Esophagus muscularis mucosa (tissue), 2 donors: ENCODE results near the gene SETBP1.

Experiments
- EP300 ChIP-seq: sonication (generic); formaldehyde crosslinking; IDR thresholded peaks from one replicate; pipeline ENCODE4 v1.6.1; 2017; ENCODE audit warnings: antibody characterized with exemption
- POLR2A ChIP-seq: fragments of 450-650 bp; IDR thresholded peaks from one replicate; pipeline ENCODE4 v1.6.1; 2017; ENCODE audit warnings: antibody characterized with exemption, moderate library complexity, mild to moderate bottlenecking, low read depth

DNA sequence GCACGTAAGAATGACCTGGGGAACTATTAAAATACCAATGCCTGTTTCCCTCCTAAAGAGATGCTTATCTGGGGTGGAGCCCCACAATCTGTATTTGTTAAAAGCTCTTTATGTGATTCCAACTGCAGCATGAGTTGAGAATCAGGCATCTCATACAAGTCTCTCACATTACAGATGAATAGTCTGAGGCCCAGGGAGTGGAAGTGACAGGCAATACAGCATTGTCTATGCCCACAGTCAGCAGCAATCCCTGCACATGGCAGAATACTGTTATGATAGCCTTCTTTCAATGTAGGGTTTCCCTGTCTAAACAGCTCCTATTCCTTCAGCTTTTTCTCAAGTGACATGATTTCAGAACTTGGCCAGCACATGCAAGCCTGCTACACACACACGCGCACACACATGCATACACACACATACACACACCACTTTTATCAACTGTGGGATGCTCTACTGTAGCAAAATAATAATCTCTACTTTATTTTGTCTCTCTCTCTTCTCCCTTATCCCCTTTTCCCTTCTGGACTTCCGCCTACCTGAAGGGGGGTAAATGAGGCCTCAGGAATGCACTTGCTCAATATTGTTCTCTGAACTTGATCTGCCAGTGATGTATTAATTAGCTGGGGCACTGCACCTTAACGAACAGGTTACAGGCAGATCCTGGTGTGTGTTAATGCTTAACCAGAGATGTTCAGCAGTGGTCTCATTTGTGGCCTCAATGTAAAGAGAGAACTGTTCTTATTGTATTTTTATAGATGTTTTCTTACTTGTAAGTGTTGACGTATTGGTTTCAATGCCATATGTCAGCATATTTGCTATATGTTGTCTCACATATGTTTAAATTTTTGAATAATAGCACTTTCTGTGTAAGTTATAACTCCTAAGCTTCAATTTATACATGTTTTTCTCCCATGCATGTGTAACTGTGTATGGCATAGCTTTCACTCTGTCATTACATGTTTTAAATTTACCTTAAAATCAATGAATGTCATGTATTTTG is 116.0 kb downstream of the SETBP1 start:
- TF ChIP-seq POLR2A (no peak), EP300 (no peak)
